ENCODE measurements around the gene PPP2R5D. TPM values are rescaled to one million over a fixed set of nuclear protein-coding genes. Genes with fewer than 3 reads are reported as not detected.

The PPP2R5D gene
- polyA plus RNA-seq, 1 donor (not counting 4 experiments of a cell fraction or from before 2014, with no cell fraction given) = 49.6 TPM

GRCh38 chr6:42938428-42938796 lies 46.0 kb upstream of the PPP2R5D start:
- Histone ChIP-seq H3K4me3 (ENCODE audit: control insufficient read depth in 2 of 3, extremely low read depth in 1 of 3, insufficient read depth in 2 of 3, low read depth in 1 of 3, low read length in 3 of 3) (no peak overlapping the region), H3K79me2 (ENCODE audit: control insufficient read depth, insufficient read depth, low read length) (peaks cover 2% of the 10 kb centered on the region), H3K36me3 (ENCODE audit: control insufficient read depth in 2 of 2, extremely low read depth in 1 of 2, insufficient read depth in 2 of 2, low read length in 2 of 2) (peaks cover 21 to 28% of the 10 kb centered on the region in 2 experiments), H4K20me1 (ENCODE audit: control insufficient read depth, extremely low read depth, insufficient read depth, low read length) (no peaks in the 10 kb centered on the region), H3K9me3 (ENCODE audit: control insufficient read depth, low read depth, low read length) (no peaks in the 10 kb centered on the region), H3K9ac (ENCODE audit: control insufficient read depth, extremely low read depth, insufficient read depth, low read length) (no peak overlapping the region), H3K27me3 (ENCODE audit: control insufficient read depth, extremely low read depth, insufficient read depth, low read length) (no peaks in the 10 kb centered on the region), H3K4me2 (ENCODE audit: control insufficient read depth, extremely low read depth, insufficient read depth, low read depth, low read length) (no peak overlapping the region), H3K27ac (ENCODE audit: control insufficient read depth, insufficient read depth, low read length) (no peak overlapping the region), H2AFZ (ENCODE audit: control insufficient read depth, low read length) (no peak overlapping the region), H3K4me1 (ENCODE audit: control insufficient read depth, extremely low read depth, insufficient read depth, low read length) (no peaks in the 10 kb centered on the region), H3K9me1 (ENCODE audit: control insufficient read depth, extremely low read depth, insufficient read depth, low read length) (no peaks in the 10 kb centered on the region)
- DNase-seq (ENCODE audit: low read depth, low spot score) (no peak), FAIRE-seq (no peak)
- dilution Hi-C loops (cut with MboI; ENCODE audit: extremely low pct_ligation_motif_present, low sequenced_read_pairs) = no loop called here
- no peak for TF ChIP-seq EZH2 (IDR thresholded peaks at IDR 0.05; ENCODE audit: low read length)
- TF ChIP-seq CTCF (optimal IDR thresholded peaks at IDR 0.05 in 1 of 3, IDR thresholded peaks at IDR 0.05 in 1 of 3, conservative IDR thresholded peaks at IDR 0.05 in 1 of 3; ENCODE audit: extremely low read depth in 1 of 3, insufficient read depth in 2 of 3, low read length in 3 of 3) = no peak

- dilution Hi-C loops (cut with MboI; ENCODE audit: extremely low pct_ligation_motif_present, low sequenced_read_pairs) = no loop called here
Measured at GRCh38 chr6:42938987-42939809, 45.2 kb upstream of the PPP2R5D start.

More at GRCh38 chr6:42938987-42939809, 45.2 kb upstream of the PPP2R5D start:
- Histone ChIP-seq H3K9ac (ENCODE audit: control insufficient read depth, extremely low read depth, insufficient read depth, low read length) (no peak overlapping the region), H3K4me3 (ENCODE audit: control insufficient read depth in 2 of 3, extremely low read depth in 1 of 3, insufficient read depth in 2 of 3, low read depth in 1 of 3, low read length in 3 of 3) (no peak overlapping the region), H3K27me3 (ENCODE audit: control insufficient read depth, extremely low read depth, insufficient read depth, low read length) (no peaks in the 10 kb centered on the region), H3K4me2 (ENCODE audit: control insufficient read depth, extremely low read depth, insufficient read depth, low read depth, low read length) (no peak overlapping the region), H3K36me3 (ENCODE audit: control insufficient read depth in 2 of 2, extremely low read depth in 1 of 2, insufficient read depth in 2 of 2, low read length in 2 of 2) (peaks cover 23 to 27% of the 10 kb centered on the region in 2 experiments), H3K9me1 (ENCODE audit: control insufficient read depth, extremely low read depth, insufficient read depth, low read length) (no peaks in the 10 kb centered on the region), H3K4me1 (ENCODE audit: control insufficient read depth, extremely low read depth, insufficient read depth, low read length) (no peaks in the 10 kb centered on the region), H3K9me3 (ENCODE audit: control insufficient read depth, low read depth, low read length) (no peaks in the 10 kb centered on the region), H3K79me2 (ENCODE audit: control insufficient read depth, insufficient read depth, low read length) (peaks cover 1% of the 10 kb centered on the region), H2AFZ (ENCODE audit: control insufficient read depth, low read length) (no peak overlapping the region), H4K20me1 (ENCODE audit: control insufficient read depth, extremely low read depth, insufficient read depth, low read length) (no peaks in the 10 kb centered on the region), H3K27ac (ENCODE audit: control insufficient read depth, insufficient read depth, low read length) (no peak overlapping the region)
- DNase-seq (ENCODE audit: low read depth, low spot score) (no peak), FAIRE-seq (no peak)
- TF ChIP-seq CTCF (optimal IDR thresholded peaks at IDR 0.05 in 1 of 3, IDR thresholded peaks at IDR 0.05 in 1 of 3, conservative IDR thresholded peaks at IDR 0.05 in 1 of 3; ENCODE audit: extremely low read depth in 1 of 3, insufficient read depth in 2 of 3, low read length in 3 of 3) (no peak), EZH2 (IDR thresholded peaks at IDR 0.05; ENCODE audit: low read length) (no peak)

Data from keratinocyte (primary cell).